SJSA1 (cell line): Measurements from ENCODE around the gene SNAP91. TPM values are rescaled to one million over a fixed set of nuclear protein-coding genes. Genes with fewer than 3 reads are reported as not detected.

Experiments
- DNase-seq, 2 experiments: peaks; one replicate each; pipeline ENCODE4 v3.0.0-alpha.2; 2015 to 2020; ENCODE audit warnings: low spot score in 2 of 2, low read depth in 1 of 2
- H3K27ac ChIP-seq: fragments of 250-450 bp; sonication (Bioruptor Pico); 2 replicates; pipeline ENCODE4 v1.5.1; 2020; ENCODE audit warnings: mild to moderate bottlenecking, moderate library complexity
- H3K27me3 ChIP-seq: fragments of 250-450 bp; sonication (Bioruptor Pico); replicated peaks from 2 replicates; pipeline ENCODE4 v1.5.1; 2020; ENCODE audit warnings: mild to moderate bottlenecking, moderate library complexity
- H3K36me3 ChIP-seq: fragments of 250-450 bp; sonication (Bioruptor Pico); 2 replicates; pipeline ENCODE4 v1.5.1; 2020; ENCODE audit warnings: mild to moderate bottlenecking
- H3K4me1 ChIP-seq: fragments of 250-450 bp; sonication (Bioruptor Pico); replicated peaks from 2 replicates; pipeline ENCODE4 v1.6.1; 2021; ENCODE audit warnings: mild to moderate bottlenecking
- H3K4me3 ChIP-seq: fragments of 250-450 bp; sonication (Bioruptor Pico); 2 replicates; pipeline ENCODE4 v1.5.1; 2020; ENCODE audit warnings: mild to moderate bottlenecking
- H3K9me3 ChIP-seq: fragments of 250-450 bp; sonication (Bioruptor Pico); replicated peaks from 2 replicates; pipeline ENCODE4 v1.5.1; 2020; ENCODE audit warnings: mild to moderate bottlenecking
- total RNA-seq: library from RNA; depleted of rRNA; stranded (reverse); fragments of >200 nt; shearing (Covaris generic); gene quantifications from 2 replicates; pipeline ENCODE4 v1.2.3, GENCODE V29; 2014; rRNA removed

The SNAP91 gene
- total RNA-seq, 1 experiment from 2014 or later, result not detected

DNA sequence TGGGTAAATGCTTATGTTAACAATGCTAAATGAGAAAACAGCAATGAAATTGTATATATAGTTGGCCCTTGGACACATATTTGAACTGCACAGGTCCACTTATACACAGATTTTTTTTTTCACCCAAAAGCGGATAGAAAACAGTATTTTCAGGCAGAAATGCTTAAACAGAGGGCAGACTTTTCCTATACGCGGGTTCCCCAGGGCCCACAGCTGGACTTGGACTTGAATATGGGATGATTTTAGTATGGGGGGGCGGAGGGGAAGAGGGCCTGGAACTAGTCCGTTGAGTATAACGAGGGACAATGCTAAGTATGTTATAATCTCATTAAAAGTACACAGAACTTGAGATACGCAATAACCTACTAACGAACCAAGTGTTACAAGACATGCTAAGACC lies 197.6 kb downstream of the SNAP91 start:
- Histone ChIP-seq H3K4me3 (no peak overlapping the region), H3K9me3 (no peaks in the 10 kb centered on the region), H3K36me3 (no peaks in the 10 kb centered on the region), H3K4me1 (peaks cover 11% of the 10 kb centered on the region), H3K27me3 (no peaks in the 10 kb centered on the region), H3K27ac (no peak overlapping the region)
- no peak for DNase-seq

DNA sequence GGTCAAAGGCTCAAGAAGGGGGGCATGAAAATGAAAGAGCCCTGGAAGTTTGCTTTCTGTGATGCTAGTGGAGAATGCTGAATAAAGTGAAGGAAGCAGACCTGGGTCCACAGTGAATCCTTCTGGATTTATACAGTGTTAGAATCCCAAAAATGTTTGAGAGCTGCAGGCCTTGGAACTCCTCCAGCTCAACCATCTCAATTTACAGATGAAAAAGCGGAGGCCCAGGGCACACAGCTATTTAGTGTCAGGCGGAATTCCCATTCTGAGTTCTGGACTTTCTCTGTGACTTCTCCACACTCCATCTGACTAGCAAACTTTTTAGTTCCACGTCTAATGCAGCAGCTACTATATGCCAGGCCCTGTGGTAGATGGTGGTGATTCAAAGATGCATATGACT lies 198.1 kb downstream of the SNAP91 start:
- Histone ChIP-seq H3K9me3 (no peaks in the 10 kb centered on the region), H3K27ac (no peak overlapping the region), H3K4me1 (peaks cover 11% of the 10 kb centered on the region), H3K27me3 (no peaks in the 10 kb centered on the region), H3K36me3 (no peaks in the 10 kb centered on the region), H3K4me3 (no peak overlapping the region)
- no peak for DNase-seq

- Histone ChIP-seq H3K4me3 (no peak overlapping the region), H3K36me3 (no peaks in the 10 kb centered on the region), H3K27me3 (no peaks in the 10 kb centered on the region), H3K9me3 (no peaks in the 10 kb centered on the region), H3K27ac (no peak overlapping the region), H3K4me1 (peaks cover 11% of the 10 kb centered on the region)
- DNase-seq, result no peak
These were observed 199.5 kb downstream of the SNAP91 start for GRCh38 chr6:83509441-83509840.

GRCh38 chr6:83505356-83505755 lies 203.5 kb downstream of the SNAP91 start:
- Histone ChIP-seq H3K9me3 (no peaks in the 10 kb centered on the region), H3K27me3 (no peaks in the 10 kb centered on the region), H3K4me1 (no peaks in the 10 kb centered on the region), H3K27ac (no peak overlapping the region), H3K4me3 (no peak overlapping the region), H3K36me3 (no peaks in the 10 kb centered on the region)
- no peak for DNase-seq

Other genes starting within 250 kb of the SNAP91 start
- 0.60 and 1.1 TPM in 2 replicates for gene PRSS35, start 196.6 kb downstream of the SNAP91 start, total RNA-seq
- not detected in 2 replicates for gene RIPPLY2, start 144.3 kb upstream of the SNAP91 start, total RNA-seq
- 27.9 and 38.1 TPM in 2 replicates for gene CYB5R4, start 150.6 kb upstream of the SNAP91 start, total RNA-seq